ENCODE data around the gene NHSL2. TPM values are rescaled to one million over a fixed set of nuclear protein-coding genes. Genes with fewer than 3 reads are reported as not detected.
A peak's percentile ranks its signal among the peaks of the same experiment; 100 is the strongest.

NHSL2 gene
- total and polyA plus RNA-seq, 8 donors = 7.0 to 15.3 (median 9.5) TPM

GRCh38 chrX:71996826-71997225 is 86.2 kb downstream of the NHSL2 start:
- no peak overlapping the region for H3K27ac ChIP-seq
- DNase-seq (no peak), ATAC-seq (peak; percentile 42)
- no peaks in the 10 kb centered on the region for H3K4me1 ChIP-seq
- TF ChIP-seq CTCF (IDR thresholded peaks at IDR 0.05) = no peak
- H3K9me3 ChIP-seq = no peaks in the 10 kb centered on the region
- no peaks in the 10 kb centered on the region for H3K27me3 ChIP-seq
- intact Hi-C loops (cut with DNase I) = loop anchor here in 1 of 2 donors (5.0 kb wide), 1 partner anchor 130 kb away; no protein-coding TSS in a partner anchor
- no peak overlapping the region for H3K4me3 ChIP-seq
- no peaks in the 10 kb centered on the region for H3K36me3 ChIP-seq

GRCh38 chrX:71997320-71997719 is 86.7 kb downstream of the NHSL2 start:
- H3K36me3 ChIP-seq = no peaks in the 10 kb centered on the region
- H3K27me3 ChIP-seq = no peaks in the 10 kb centered on the region
- H3K4me3 ChIP-seq = no peak overlapping the region
- DNase-seq (no peak), ATAC-seq (no peak)
- no peak for TF ChIP-seq CTCF (IDR thresholded peaks at IDR 0.05)
- no peaks in the 10 kb centered on the region for H3K4me1 ChIP-seq
- H3K9me3 ChIP-seq = no peaks in the 10 kb centered on the region
- no peak overlapping the region for H3K27ac ChIP-seq
- intact Hi-C loops (cut with DNase I) = loop anchor here in 1 of 2 donors (5.0 kb wide), 1 partner anchor 130 kb away; no protein-coding TSS in a partner anchor

GRCh38 chrX:71998836-71999509 is 88.3 kb downstream of the NHSL2 start:
- Histone ChIP-seq H3K27ac (no peak overlapping the region), H3K4me3 (no peak overlapping the region), H3K36me3 (no peaks in the 10 kb centered on the region), H3K4me1 (peaks cover 0 to 2% of the 10 kb centered on the region in 2 donors), H3K27me3 (no peaks in the 10 kb centered on the region), H3K9me3 (no peaks in the 10 kb centered on the region)
- ATAC-seq (peak; percentile 64), DNase-seq (no peak)
- TF ChIP-seq CTCF (IDR thresholded peaks at IDR 0.05) = peak; percentile 47
- intact Hi-C loops (cut with DNase I) = loop anchor here in 1 of 2 donors (5.0 kb wide), 1 partner anchor 128 kb away; no protein-coding TSS in a partner anchor

GRCh38 chrX:71999535-71999934 is 88.9 kb downstream of the NHSL2 start:
- H3K27me3 ChIP-seq = no peaks in the 10 kb centered on the region
- no peak for TF ChIP-seq CTCF (IDR thresholded peaks at IDR 0.05)
- H3K9me3 ChIP-seq = no peaks in the 10 kb centered on the region
- no peak overlapping the region for H3K4me3 ChIP-seq
- DNase-seq (no peak), ATAC-seq (no peak)
- intact Hi-C loops (cut with DNase I) = loop anchor here in 1 of 2 donors (5.0 kb wide), 1 partner anchor 128 kb away; no protein-coding TSS in a partner anchor
- H3K36me3 ChIP-seq = no peaks in the 10 kb centered on the region
- no peak overlapping the region for H3K27ac ChIP-seq
- H3K4me1 ChIP-seq = peaks cover 0 to 5% of the 10 kb centered on the region in 2 donors

- intact Hi-C loops (cut with DNase I) = no loop called here
- no peak for DNase-seq
- H3K4me1 ChIP-seq = peaks cover 0 to 5% of the 10 kb centered on the region in 2 donors
- no peak for ATAC-seq
- H3K9me3 ChIP-seq = no peaks in the 10 kb centered on the region
- no peaks in the 10 kb centered on the region for H3K27me3 ChIP-seq
- H3K27ac ChIP-seq = no peak overlapping the region
- no peaks in the 10 kb centered on the region for H3K36me3 ChIP-seq
- no peak for TF ChIP-seq CTCF (IDR thresholded peaks at IDR 0.05)
- H3K4me3 ChIP-seq = no peak overlapping the region
Observed at GRCh38 chrX:72001471-72001870, 90.8 kb downstream of the NHSL2 start.

All from left lung (tissue), 10 donors.